ENCODE measurements around the gene MT1B. TPM values are rescaled to one million over a fixed set of nuclear protein-coding genes. Genes with fewer than 3 reads are reported as not detected.

The MT1B gene
- not detected in 2 replicates for total RNA-seq

DNA sequence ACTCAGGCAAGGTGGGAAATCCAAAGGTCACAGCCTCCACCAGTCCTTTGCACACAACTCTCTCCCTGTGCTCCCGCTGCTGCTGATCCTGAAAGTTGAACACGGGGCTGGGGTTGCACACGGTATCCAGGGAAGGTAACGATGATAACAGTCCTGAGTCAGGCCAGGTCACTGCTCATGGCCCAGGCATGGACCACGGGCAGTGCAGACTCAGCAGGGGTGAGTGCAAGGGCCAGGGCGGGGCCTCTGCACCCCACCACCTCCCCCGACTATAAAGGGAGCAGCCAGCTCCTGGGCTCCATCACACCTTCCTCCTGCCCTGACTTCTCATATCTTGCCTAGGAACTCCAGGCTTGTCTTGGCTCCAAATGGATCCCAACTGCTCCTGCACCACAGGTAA is at the start of gene MT1B:
Gene MT1B, plus strand, starts transcription at position 301 of the 400 bp plus-strand sequence. Its CDS starts 68 bp downstream, at position 369.

DNA sequence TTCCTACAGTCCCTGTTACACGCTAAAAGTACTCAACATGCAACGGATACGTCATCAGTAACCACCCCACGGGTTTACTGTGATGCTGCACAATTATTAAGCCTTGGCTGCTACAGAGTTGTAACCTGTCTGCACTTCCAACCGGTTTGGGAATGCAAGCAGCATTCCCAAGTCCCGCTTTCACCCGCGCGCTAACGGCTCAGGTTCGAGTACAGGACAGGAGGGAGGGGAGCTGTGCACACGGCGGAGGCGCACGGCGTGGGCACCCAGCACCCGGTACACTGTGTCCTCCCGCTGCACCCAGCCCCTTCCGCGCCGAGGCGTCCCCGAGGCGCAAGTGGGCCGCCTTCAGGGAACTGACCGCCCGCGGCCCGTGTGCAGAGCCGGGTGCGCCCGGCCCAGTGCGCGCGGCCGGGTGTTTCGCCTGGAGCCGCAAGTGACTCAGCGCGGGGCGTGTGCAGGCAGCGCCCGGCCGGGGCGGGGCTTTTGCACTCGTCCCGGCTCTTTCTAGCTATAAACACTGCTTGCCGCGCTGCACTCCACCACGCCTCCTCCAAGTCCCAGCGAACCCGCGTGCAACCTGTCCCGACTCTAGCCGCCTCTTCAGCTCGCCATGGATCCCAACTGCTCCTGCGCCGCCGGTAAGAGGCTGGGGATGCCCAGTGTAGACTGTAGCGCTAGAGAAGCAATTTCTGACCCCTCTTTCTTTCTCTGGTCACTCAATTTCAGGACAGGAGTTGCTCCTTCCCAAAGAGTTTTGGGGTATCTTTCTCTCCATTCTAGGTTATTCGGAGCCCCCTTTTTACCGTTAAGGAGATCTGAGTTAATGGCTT is 43.4 kb upstream of the MT1B start, which contains the start of gene MT2A:
Gene MT2A, plus strand, starts transcription at position 542 of the 833 bp plus-strand sequence. Its CDS starts 72 bp downstream, at position 614.

DNA sequence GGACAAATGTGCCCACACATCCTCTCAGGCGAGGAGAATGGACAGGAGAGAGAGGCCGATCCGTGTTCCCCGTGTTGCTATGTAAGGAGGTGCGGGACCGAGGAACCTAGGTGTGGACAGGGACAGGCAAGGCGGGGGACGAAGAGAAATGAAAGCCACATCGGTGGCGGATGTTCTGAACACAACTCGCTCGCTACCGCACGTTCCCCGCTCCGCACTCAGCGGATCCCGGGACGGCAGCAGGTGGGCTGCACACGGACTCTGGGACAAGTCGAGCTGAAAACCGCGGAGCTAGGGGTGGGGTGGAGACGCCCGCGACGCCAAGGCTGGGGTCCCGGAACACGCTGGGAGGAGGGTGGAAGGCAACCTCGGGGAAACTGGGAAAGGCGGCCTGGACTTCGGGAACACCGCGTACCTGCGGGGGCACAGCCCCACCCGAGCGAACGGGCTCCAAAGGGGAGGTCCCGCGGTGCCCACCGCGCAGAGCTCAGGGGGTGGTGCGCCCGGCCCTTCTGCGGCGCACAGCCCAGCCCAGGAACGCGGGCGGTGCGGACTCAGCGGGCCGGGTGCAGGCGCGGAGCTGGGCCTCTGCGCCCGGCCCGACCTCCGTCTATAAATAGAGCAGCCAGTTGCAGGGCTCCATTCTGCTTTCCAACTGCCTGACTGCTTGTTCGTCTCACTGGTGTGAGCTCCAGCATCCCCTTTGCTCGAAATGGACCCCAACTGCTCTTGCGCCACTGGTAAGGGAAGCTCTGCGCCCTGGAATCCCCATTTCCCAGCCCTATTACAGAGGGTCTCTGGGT is 26.3 kb upstream of the MT1B start, which contains the start of gene MT1E:
Gene MT1E, plus strand, starts transcription at position 642 of the 803 bp plus-strand sequence. Its CDS starts 71 bp downstream, at position 713.

DNA sequence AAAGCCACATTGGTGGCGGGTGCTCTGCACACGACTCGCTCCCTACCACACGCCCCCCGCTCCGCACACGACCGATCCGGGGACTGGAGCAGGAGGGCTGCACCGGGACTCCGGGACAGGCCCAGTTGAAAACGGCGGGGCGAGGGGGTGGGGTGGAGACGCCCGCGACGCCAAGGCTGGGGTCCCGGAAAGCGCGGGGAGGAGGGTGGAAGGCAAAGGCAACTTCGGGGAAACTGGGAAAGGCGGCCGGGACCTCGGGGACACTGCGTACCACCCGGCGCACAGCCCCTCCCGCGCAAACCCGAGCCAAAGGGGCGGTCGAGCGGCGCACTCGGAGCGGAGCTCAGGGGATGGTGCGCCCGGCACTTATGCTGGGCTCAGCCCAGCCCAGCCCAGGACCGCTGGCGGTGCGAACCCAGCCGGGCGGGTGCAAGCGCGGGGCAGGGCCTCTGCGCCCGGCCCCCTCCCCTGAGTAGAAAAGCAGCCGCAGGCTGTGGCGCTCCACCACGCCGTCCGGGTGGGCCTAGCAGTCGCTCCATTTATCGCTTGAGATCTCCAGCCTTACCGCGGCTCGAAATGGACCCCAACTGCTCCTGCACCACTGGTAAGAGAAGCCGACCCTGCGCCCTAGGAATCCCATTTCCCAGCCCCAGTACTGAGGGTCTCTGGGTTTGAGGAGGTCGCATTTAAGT is 19.4 kb upstream of the MT1B start, which contains the start of gene MT1M:
Gene MT1M, plus strand, starts transcription at position 504 of the 692 bp plus-strand sequence. Its CDS starts 73 bp downstream, at position 577.

DNA sequence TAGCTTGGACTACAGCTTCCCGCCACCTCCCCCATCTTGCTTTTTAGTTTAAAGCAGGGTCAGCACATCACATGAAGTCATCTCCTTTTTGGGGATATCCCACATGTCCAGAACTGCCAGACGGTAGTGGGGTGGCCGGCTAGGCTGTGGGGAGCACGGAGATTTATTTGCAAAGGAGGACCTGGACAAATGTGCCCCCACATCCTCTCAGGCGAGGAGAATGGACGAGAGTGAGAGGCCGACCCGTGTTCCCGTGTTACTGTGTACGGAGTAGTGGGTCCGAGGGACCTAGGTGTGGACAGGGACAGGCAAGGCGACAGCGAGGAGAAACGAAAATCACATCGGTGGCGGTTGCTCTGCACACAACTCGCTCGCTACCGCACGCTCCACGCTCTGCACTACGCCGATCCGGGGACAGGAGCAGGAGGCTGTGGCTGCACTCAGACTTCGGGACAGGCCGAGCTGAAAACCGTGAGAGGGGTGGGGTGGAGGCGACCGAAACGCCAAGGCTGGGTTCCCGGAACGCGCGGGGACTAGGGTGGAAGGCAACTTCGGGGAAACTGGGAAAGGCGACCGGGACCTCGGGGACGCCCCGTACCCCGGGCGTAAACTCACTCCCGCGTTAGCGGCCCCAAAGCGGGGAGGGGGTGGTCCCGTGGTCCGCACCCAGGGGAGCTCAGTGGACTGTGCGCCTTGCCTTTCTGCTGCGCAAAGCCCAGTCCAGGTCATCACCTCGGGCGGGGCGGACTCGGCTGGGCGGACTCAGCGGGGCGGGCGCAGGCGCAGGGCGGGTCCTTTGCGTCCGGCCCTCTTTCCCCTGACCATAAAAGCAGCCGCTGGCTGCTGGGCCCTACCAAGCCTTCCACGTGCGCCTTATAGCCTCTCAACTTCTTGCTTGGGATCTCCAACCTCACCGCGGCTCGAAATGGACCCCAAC is 13.6 kb upstream of the MT1B start, which contains the start of gene MT1A:
Gene MT1A, plus strand, starts transcription at position 853 of the 937 bp plus-strand sequence. Its CDS starts 73 bp downstream, at position 926.

DNA sequence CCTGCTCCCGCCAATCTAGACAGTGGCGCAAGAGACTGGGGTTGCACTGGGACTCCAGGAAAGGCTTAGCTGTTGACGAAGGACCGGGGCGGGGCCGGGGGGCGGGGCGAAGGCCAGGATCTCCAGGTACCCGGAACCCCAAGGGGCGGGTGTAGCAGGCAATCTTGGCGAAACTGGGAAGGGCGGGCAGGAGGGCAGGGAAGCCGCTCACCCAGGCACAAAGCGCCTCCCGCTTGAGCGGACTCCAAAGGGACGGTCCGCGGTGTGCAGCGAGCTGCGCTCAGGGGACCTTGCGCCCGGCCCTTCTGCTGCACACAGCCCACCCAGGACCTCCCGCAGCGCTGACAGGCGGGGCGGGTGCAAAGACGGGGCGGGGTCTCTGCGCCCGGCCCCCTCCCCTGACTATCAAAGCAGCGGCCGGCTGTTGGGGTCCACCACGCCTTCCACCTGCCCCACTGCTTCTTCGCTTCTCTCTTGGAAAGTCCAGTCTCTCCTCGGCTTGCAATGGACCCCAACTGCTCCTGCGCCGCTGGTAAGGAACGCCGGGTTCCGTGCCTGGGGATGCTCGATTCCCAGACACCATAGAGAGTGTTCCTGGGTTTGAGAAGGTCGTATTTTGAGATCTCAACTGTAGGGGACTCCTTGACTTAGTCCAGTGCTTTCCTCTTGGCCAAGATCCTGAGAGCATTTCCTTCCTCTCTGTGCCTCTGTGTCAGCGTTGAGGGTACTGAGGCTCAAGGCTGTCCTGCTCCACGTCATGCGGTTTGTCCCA is 6.1 kb downstream of the MT1B start, which contains the start of gene MT1F:
Gene MT1F, plus strand, starts transcription at position 405 of the 772 bp plus-strand sequence. Its CDS starts 100 bp downstream, at position 505.

DNA sequence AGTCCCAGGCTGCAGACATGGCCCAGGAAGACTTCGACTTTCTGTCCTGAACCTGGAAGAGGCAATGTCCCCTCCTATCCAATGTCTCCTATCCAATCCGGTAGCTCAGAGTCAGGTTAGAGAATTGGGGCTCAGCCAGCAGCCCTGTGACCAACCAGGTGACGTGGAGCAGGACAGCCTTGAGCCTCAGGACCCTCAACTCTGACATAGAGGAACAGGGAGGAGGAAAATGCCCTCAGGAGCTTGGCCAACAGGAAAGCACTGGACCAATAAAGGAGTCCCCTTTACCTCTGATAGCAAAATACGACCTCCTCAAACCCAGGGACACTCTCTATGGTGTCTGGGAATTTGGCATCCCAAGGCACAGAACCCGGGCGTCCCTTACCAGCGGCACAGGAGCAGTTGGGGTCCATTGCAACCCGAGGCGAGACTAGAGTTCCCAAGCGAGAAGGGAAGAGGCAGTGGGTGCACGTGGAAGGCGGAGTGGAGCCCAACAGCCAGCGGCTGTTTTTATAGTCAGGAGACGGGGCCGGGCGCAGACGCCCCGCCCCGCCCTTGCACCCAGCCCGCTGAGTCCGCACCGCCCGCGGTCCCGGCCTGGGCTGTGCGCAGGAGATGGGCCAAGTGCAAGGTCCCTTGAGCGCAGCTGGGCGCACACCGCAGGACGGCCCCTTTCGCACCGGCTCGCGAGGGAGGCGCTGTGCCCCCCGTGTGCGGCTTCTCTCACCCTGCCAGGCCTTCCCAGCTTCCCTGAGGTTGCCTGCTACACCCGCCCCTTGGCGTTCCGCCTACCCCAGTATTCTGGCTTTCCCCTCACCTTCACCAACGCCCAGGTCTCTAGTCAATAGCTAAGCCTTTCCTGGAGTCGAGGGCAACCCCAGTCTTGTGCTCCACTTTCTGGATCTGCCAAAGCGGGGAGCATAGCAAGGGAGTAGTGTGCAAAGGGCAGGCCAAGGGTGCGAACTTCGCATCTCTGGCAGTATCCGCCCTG is 16.2 kb downstream of the MT1B start, which contains the start of gene MT1G:
Gene MT1G, minus strand, starts transcription at position 485 of the 991 bp plus-strand sequence. Its CDS starts 72 bp downstream, at position 413.

DNA sequence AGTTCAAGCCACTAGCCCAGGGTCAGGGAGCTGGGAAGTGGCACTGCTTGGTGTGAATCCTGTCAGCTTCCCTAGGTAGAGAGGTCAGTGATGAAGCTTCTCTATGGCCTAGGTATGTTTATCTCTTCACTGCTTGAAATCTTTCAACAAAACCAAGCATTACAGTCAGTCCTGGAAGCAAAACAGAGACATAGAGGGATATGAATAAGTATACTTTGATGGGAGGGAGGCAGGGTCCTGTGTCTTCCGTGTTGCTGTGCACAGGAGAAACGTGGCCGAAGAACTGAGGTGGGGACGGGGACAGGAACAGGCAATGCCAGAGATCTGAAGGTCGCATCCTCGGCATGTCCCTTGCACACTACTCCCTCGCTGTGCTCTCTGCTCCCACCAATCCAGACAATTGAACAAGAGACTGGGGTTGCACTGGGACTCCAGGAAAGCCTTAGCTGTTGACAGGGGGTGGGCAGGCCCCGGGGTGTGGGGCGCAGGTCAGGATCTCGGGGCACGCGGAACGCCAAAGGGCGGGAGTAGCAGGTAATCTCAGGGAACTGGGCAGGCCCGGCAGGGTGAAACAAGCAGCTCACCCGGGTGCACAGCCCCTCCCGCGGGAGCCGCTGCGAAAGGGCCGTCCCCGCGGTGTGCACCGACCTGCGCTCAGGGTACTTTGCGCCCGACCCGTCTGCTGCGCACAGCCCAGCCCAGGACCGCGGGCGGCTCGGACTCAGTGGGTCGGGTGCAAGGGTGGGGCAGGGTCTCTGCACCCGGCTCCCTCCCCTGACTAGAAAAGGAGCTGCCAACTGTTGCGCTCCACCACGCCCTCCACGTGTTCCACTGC is 17.5 kb downstream of the MT1B start, which contains the start of gene MT1H:
Gene MT1H, plus strand, starts transcription at position 810 of the 835 bp plus-strand sequence. CDS start 71 bp downstream, outside the sequence.

DNA sequence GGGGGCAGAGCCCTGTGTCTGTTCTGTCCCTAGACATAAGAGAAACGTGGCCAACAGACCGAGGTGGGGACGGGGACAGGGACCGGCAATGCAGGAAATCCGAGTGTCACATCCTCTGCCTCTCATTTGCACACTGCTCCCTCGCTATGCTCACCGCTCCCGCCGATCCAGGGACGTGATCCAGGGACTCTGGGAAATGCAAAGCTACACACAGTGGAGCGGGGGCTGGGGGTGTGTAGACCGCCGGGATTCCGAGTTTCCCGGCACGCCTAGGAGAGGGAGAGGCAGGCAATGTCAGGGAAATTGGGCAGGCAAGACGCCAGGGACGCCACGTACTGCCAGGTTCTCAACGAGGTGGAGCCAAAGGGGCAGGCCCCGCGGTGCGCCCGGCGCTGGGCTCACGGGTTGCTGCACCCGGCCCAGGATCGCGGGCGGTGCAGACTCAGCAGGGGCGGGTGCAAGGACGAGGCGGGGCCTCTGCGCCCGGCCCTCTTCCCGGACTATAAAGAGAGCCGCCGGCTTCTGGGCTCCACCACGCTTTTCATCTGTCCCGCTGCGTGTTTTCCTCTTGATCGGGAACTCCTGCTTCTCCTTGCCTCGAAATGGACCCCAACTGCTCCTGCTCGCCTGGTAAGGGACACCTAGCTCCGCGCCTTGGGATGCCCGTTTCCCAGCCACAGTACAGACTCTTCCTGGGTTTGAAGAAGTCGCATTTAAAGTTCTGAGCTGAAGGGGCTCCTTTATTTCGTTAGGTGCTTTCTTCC is 30.4 kb downstream of the MT1B start, which contains the start of gene MT1X:
Gene MT1X, plus strand, starts transcription at position 532 of the 764 bp plus-strand sequence. Its CDS starts 71 bp downstream, at position 603.

Other genes starting within 250 kb of the MT1B start
- gene AMFR, start 226.3 kb upstream of the MT1B start, total RNA-seq, result 191 and 338 TPM in 2 replicates
- gene NUDT21, start 200.6 kb upstream of the MT1B start, total RNA-seq, result 56.9 and 116 TPM in 2 replicates
- 72.8 and 74.0 TPM in 2 replicates for gene OGFOD1, start 200.3 kb upstream of the MT1B start, total RNA-seq
- 72.9 and 108 TPM in 2 replicates for gene BBS2, start 131.9 kb upstream of the MT1B start, total RNA-seq
- not detected in 2 replicates for gene MT4, start 86.8 kb upstream of the MT1B start, total RNA-seq
- gene MT3, start 62.4 kb upstream of the MT1B start, total RNA-seq, result 0.66 TPM in 1 of 2 replicates, not detected in the other
- gene MT2A, start 43.3 kb upstream of the MT1B start, total RNA-seq, result 96.4 and 103 TPM in 2 replicates
- 167 and 190 TPM in 2 replicates for gene MT1E, start 26.1 kb upstream of the MT1B start, total RNA-seq
- 2.6 and 5.1 TPM in 2 replicates for gene MT1M, start 19.2 kb upstream of the MT1B start, total RNA-seq
- gene MT1A, start 13.2 kb upstream of the MT1B start, total RNA-seq, result 1.5 and 1.7 TPM in 2 replicates
- gene MT1F, start 6.1 kb downstream of the MT1B start, total RNA-seq, result 0.17 TPM in 1 of 2 replicates, not detected in the other
- 0.58 TPM in 1 of 2 replicates, not detected in the other for gene MT1G, start 16.2 kb downstream of the MT1B start, total RNA-seq
- gene MT1H, start 17.9 kb downstream of the MT1B start, total RNA-seq, result not detected in 2 replicates
- 19.5 and 41.6 TPM in 2 replicates for gene MT1X, start 30.6 kb downstream of the MT1B start, total RNA-seq
- gene NUP93, start 78.2 kb downstream of the MT1B start, total RNA-seq, result 45.2 and 63.4 TPM in 2 replicates
- gene SLC12A3, start 213.3 kb downstream of the MT1B start, total RNA-seq, result not detected in 2 replicates

All from smooth muscle cell of trachea (primary cell).